ENCODE results near the gene TSPAN15.

The TSPAN15 gene

GRCh38 chr10:69418052-69418752, 33.1 kb upstream of the TSPAN15 start:
- no peak for DNase-seq

GRCh38 chr10:69419096-69419743, 32.0 kb upstream of the TSPAN15 start:
- DNase-seq, result no peak

- DNase-seq, result no peak
Observed at GRCh38 chr10:69419744-69420126, 31.5 kb upstream of the TSPAN15 start.

GRCh38 chr10:69421611-69422308, 29.5 kb upstream of the TSPAN15 start:
- peak; percentile 48 for DNase-seq

- DNase-seq, result no peak
Observed at GRCh38 chr10:69422676-69423075, 28.6 kb upstream of the TSPAN15 start.

- DNase-seq, result no peak
Observed at GRCh38 chr10:69425041-69425440, 26.2 kb upstream of the TSPAN15 start.

- DNase-seq, result peak; percentile 81
Observed at GRCh38 chr10:69425511-69426298, 25.6 kb upstream of the TSPAN15 start.

- no peak for DNase-seq
Observed at GRCh38 chr10:69426376-69426727, 24.9 kb upstream of the TSPAN15 start.

- DNase-seq, result no peak
Observed at GRCh38 chr10:69428165-69428564, 23.1 kb upstream of the TSPAN15 start.

- no peak for DNase-seq
Observed at GRCh38 chr10:69434169-69434568, 17.1 kb upstream of the TSPAN15 start.

GRCh38 chr10:69434926-69435325, 16.3 kb upstream of the TSPAN15 start:
- no peak for DNase-seq

- no peak for DNase-seq
Observed at GRCh38 chr10:69435966-69436520, 15.2 kb upstream of the TSPAN15 start.

- DNase-seq, result no peak
Observed at GRCh38 chr10:69437321-69438259, 13.7 kb upstream of the TSPAN15 start.

GRCh38 chr10:69438536-69439349, 12.5 kb upstream of the TSPAN15 start:
- peak; percentile 69 for DNase-seq

GRCh38 chr10:69439350-69439739, 11.9 kb upstream of the TSPAN15 start:
- DNase-seq, result no peak

GRCh38 chr10:69439813-69440506, 11.3 kb upstream of the TSPAN15 start:
- DNase-seq, result peak; percentile 84

GRCh38 chr10:69443354-69443753, 7.9 kb upstream of the TSPAN15 start:
- DNase-seq, result no peak

- DNase-seq, result no peak
Observed at GRCh38 chr10:69445041-69445440, 6.2 kb upstream of the TSPAN15 start.

GRCh38 chr10:69446229-69446628, 5.0 kb upstream of the TSPAN15 start:
- DNase-seq, result no peak

- DNase-seq, result peak; percentile 90
Observed at GRCh38 chr10:69446650-69447151, 4.6 kb upstream of the TSPAN15 start.

Measured in islet precursor cell (in vitro differentiated cells).